NCI-H2029 treated with DMSO at 0.1 percent for 48 hours (cell line): ENCODE results near the gene CCDC127.
"Not testable (repeated sequence)": the region's sequence is repeated elsewhere in the genome, so short reads cannot be mapped to it uniquely, and the experiment has no call there.

Source experiments
- DNase-seq: peaks from one replicate; lab custom pipeline; 2025; lab: John Stamatoyannopoulos, UW

Gene CCDC127

GRCh38 chr5:217494-218456 is at the start of gene CCDC127, which contains the start of gene SDHA:
CCDC127 (minus strand) TSS chr5:218153; CDS start chr5:216849, 1,304 bp downstream.
SDHA (plus strand) TSS chr5:218320; CDS start chr5:218356, 36 bp downstream.
- peak; percentile 67 for DNase-seq

- no peak for DNase-seq
These were observed 49.8 kb upstream of the CCDC127 start for GRCh38 chr5:267716-268115.

GRCh38 chr5:266311-267026 is 48.5 kb upstream of the CCDC127 start:
- not testable (repeated sequence) for DNase-seq

- no peak for DNase-seq
These were observed 46.4 kb upstream of the CCDC127 start for GRCh38 chr5:264338-264737.

- DNase-seq, result not testable (repeated sequence)
These were observed 45.5 kb upstream of the CCDC127 start for GRCh38 chr5:263275-263974.

GRCh38 chr5:257148-257547 is 39.2 kb upstream of the CCDC127 start:
- DNase-seq, result no peak

GRCh38 chr5:256347-256746 is 38.4 kb upstream of the CCDC127 start:
- DNase-seq, result not testable (repeated sequence)

GRCh38 chr5:255116-255515 is 37.2 kb upstream of the CCDC127 start:
- DNase-seq, result not testable (repeated sequence)

- DNase-seq, result not testable (repeated sequence)
These were observed 36.4 kb upstream of the CCDC127 start for GRCh38 chr5:254322-254721.

GRCh38 chr5:252546-252945 is 34.6 kb upstream of the CCDC127 start:
- no peak for DNase-seq

- not testable (repeated sequence) for DNase-seq
These were observed 34.0 kb upstream of the CCDC127 start for GRCh38 chr5:251975-252374.

- not testable (repeated sequence) for DNase-seq
These were observed 33.6 kb upstream of the CCDC127 start for GRCh38 chr5:251538-251937.

- not testable (repeated sequence) for DNase-seq
These were observed 33.1 kb upstream of the CCDC127 start for GRCh38 chr5:251016-251415.

GRCh38 chr5:250396-250795 is 32.4 kb upstream of the CCDC127 start:
- not testable (repeated sequence) for DNase-seq

GRCh38 chr5:245717-246116 is 27.8 kb upstream of the CCDC127 start:
- not testable (repeated sequence) for DNase-seq

GRCh38 chr5:243683-244367 is 25.9 kb upstream of the CCDC127 start:
- DNase-seq, result not testable (repeated sequence)

- not testable (repeated sequence) for DNase-seq
These were observed 23.2 kb upstream of the CCDC127 start for GRCh38 chr5:241045-241669.

GRCh38 chr5:240550-240949 is 22.6 kb upstream of the CCDC127 start:
- not testable (repeated sequence) for DNase-seq

- DNase-seq, result not testable (repeated sequence)
These were observed 20.0 kb upstream of the CCDC127 start for GRCh38 chr5:237931-238330.

GRCh38 chr5:235527-235926 is 17.6 kb upstream of the CCDC127 start:
- not testable (repeated sequence) for DNase-seq

- DNase-seq, result no peak
These were observed 16.5 kb upstream of the CCDC127 start for GRCh38 chr5:234450-234849.
